Spinal cord (tissue), 10 donors: ENCODE measurements around the gene ABLIM3. TPM values are rescaled to one million over a fixed set of nuclear protein-coding genes. Genes with fewer than 3 reads are reported as not detected.
A peak's percentile ranks its signal among the peaks of the same experiment; 100 is the strongest.
"Not testable (repeated sequence)": the region's sequence is repeated elsewhere in the genome, so short reads cannot be mapped to it uniquely, and the experiment has no call there.

ENCODE experiments used
- DNase-seq, 6 donors: peaks; one replicate each; pipeline versions ENCODE4 v3.0.0 to v3.0.0-alpha.2; 2013 to 2015; ENCODE audit warnings: low spot score in 6 of 6, low read depth in 4 of 6
- H3K27ac ChIP-seq: one replicate; pipeline ENCODE4 v1.5.1; 2013; ENCODE audit warnings: low read depth, low read length, control low read depth
- H3K27me3 ChIP-seq: one replicate; pipeline ENCODE4 v1.6.1; 2013; ENCODE audit warnings: low read length; ENCODE audit not compliant: control insufficient read depth, insufficient read depth
- H3K36me3 ChIP-seq: one replicate; pipeline ENCODE4 v1.6.1; 2013; ENCODE audit warnings: low read length; ENCODE audit not compliant: control insufficient read depth, insufficient read depth
- H3K4me1 ChIP-seq: one replicate; pipeline ENCODE4 v1.6.1; 2013; ENCODE audit warnings: low read length; ENCODE audit not compliant: control insufficient read depth, insufficient read depth
- H3K4me3 ChIP-seq: one replicate; pipeline ENCODE4 v1.5.1; 2013; ENCODE audit warnings: low read depth, low read length, control low read depth
- H3K9me3 ChIP-seq: one replicate; pipeline ENCODE4 v1.6.1; 2013; ENCODE audit warnings: low read length; ENCODE audit not compliant: control insufficient read depth, insufficient read depth
- whole genome bisulfite sequencing: methylation state at CpG from one replicate; pipeline ENCODE4 v1.1.5; 2013; ENCODE audit warnings: missing lambda C conversion rate; ENCODE audit not compliant: insufficient coverage; 5-methylcytosine and 5-hydroxymethylcytosine counted together
- polyA plus RNA-seq, 2 donors: library from polyadenylated mRNA; unstranded; fragments of 120-200 nt; gene quantifications; one replicate each; pipeline ENCODE4 v1.2.1, GENCODE V29; 2013; ENCODE audit not compliant: insufficient read length in 2 of 2
- total RNA-seq, 2 donors: library from RNA; depleted of rRNA in 1 of 2; stranded (reverse); fragments of 120-200 nt in 1 of 2; fragments of >200 nt in 1 of 2; gene quantifications; one replicate each; pipeline versions ENCODE4 v1.2.3 to v1.2.4, GENCODE V29; 2013 to 2014
- donor health status: healthy.

Gene ABLIM3
- total and polyA plus RNA-seq, 4 donors: 32.6 to 94.7 (median 61.3) TPM

GRCh38 chr5:149271195-149271715, 130.0 kb downstream of the ABLIM3 start:
- Histone ChIP-seq H3K4me3 (peak overlapping the region; percentile 45), H3K27me3 (peaks cover 31% of the 10 kb centered on the region), H3K27ac (peak overlapping the region; percentile 25), H3K4me1 (peaks cover 37% of the 10 kb centered on the region), H3K36me3 (no peaks in the 10 kb centered on the region), H3K9me3 (peaks cover 6% of the 10 kb centered on the region)
- peak in 2 of 6 donors; percentile 16 to 49 for DNase-seq
- WGBS: 5% methylated on average over 36 of the region's 40 CpGs

DNA sequence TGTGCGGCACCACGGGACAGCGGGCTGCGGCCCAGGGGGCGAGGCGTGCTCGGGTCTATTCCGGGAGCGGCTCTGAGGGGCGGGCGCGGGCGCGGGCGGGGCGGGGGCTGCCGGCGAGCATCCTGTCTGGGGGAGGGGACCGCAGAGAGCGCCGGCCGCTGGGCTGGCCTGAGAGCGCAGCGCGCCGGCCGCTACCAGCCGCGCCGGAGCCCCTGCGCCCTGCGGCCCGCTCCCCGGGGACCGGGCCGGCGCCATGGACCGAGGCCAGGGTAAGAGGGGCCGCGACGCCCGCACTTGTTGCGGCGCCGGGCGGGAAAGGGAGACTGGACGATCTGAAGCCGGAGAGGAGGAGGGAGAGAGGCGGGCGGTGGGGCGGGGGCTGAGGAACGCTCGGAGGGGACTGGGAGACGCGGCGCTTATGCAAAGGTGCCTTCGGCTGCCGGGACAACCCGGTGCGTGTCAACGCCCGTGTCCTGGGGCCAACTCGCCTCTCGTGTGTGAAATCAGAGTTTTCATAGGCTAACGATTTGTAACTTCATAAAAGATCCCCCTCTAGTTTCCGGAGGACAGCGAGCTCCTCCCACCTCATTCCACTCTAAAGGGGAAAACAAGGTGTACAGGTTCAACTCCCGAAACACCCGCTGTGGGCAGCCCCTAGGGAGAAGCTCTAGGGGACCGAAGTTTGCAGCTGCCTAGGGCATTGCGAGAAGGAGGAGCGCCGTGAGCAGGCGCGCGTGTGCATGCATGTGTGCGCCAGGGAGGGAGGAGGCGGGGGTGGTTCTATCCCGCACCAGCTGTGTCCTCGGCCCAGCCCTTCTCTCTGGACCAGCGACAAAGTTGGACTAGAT, 130.6 kb downstream of the ABLIM3 start, which contains the start of gene AFAP1L1:
TSS of gene AFAP1L1 (plus strand) at position 144 of the 848 bp plus-strand sequence. CDS start at position 254, 110 bp downstream.
- peak in 2 of 6 donors; percentile 54 to 64 for DNase-seq
- peak within 1 kb of the TSS; percentile 25 for H3K27ac ChIP-seq
- no peaks in the 10 kb centered on the region for H3K36me3 ChIP-seq
- WGBS: under 1% methylated on average over 77 of the region's 81 CpGs
- H3K4me1 ChIP-seq: peaks cover 30% of the 10 kb centered on the region
- H3K9me3 ChIP-seq: peaks cover 6% of the 10 kb centered on the region
- peak within 1 kb of the TSS; percentile 60 for H3K4me3 ChIP-seq
- peaks cover 31% of the 10 kb centered on the region for H3K27me3 ChIP-seq

DNA sequence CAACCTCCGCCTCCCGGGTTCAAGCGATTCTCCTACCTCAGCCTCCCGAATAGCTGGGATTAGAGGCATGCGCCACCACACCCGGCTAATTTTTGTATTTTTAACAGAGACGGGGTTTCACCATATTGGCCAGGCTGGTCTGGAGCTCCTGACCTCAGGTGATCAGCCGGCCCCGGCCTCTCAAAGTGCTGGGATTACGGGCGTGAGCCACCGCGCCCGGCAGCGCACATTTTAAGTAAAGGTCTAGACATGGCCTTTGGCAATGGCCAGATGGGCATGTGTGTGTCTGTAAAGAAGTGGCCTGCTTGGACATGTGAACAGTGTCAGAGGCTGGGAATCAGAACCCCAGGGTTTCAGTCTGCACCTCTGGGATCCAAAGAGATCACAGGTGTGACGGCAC, 131.5 kb downstream of the ABLIM3 start:
- not testable (repeated sequence) for H3K9me3 ChIP-seq, H3K27ac ChIP-seq, H3K36me3 ChIP-seq, DNase-seq
- H3K4me3 ChIP-seq: peak overlapping the region; percentile 60
- 41% methylated on average over 15 of the region's 16 CpGs for WGBS
- H3K4me1 ChIP-seq: peaks cover 21% of the 10 kb centered on the region
- H3K27me3 ChIP-seq: peaks cover 31% of the 10 kb centered on the region

DNA sequence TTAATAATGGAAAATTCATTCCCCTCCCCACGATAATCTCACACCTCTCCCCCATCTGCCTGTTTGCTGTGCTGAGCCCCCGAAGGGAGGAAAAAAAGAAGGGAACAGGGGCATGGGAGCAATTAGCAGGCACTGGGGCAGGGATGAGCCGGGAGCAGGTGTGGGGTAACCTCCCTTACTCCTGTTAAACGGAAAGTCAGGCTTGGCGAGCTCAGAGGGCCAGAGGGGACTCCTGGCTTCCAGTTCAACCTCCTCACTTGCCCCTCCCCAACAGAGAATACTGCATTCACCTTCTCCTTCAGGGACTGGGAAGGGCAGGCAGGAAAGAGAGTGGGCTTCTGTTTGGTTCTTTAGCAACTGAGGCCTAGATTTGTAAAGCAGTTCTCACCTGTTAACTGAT, 131.9 kb downstream of the ABLIM3 start:
- Histone ChIP-seq H3K27ac (no peak overlapping the region), H3K36me3 (no peaks in the 10 kb centered on the region), H3K27me3 (peaks cover 31% of the 10 kb centered on the region), H3K4me3 (no peak overlapping the region), H3K4me1 (peaks cover 19% of the 10 kb centered on the region), H3K9me3 (peaks cover 6% of the 10 kb centered on the region)
- WGBS: 33% methylated on average over 2 of the region's 5 CpGs
- no peak for DNase-seq

- 75% methylated on average over 2 of the region's 3 CpGs for WGBS
- no peak for DNase-seq
- peaks cover 19% of the 10 kb centered on the region for H3K4me1 ChIP-seq
- H3K9me3 ChIP-seq: peaks cover 2% of the 10 kb centered on the region
- H3K27me3 ChIP-seq: peaks cover 31% of the 10 kb centered on the region
- H3K36me3 ChIP-seq: no peaks in the 10 kb centered on the region
- no peak overlapping the region for H3K4me3 ChIP-seq
- H3K27ac ChIP-seq: no peak overlapping the region
These were observed 132.7 kb downstream of the ABLIM3 start for GRCh38 chr5:149273950-149274349.

- H3K27me3 ChIP-seq: peaks cover 31% of the 10 kb centered on the region
- WGBS: 90% methylated on average over 1 of the region's 1 CpG
These were observed 133.6 kb downstream of the ABLIM3 start for GRCh38 chr5:149274939-149275338.

GRCh38 chr5:149277801-149278200, 136.5 kb downstream of the ABLIM3 start:
- Histone ChIP-seq H3K4me1 (peaks cover 6% of the 10 kb centered on the region), H3K27ac (no peak overlapping the region)
- WGBS: 93% methylated on average over 4 of the region's 4 CpGs

More at GRCh38 chr5:149274939-149275338, 133.6 kb downstream of the ABLIM3 start:
- H3K4me1 ChIP-seq: peaks cover 19% of the 10 kb centered on the region
- H3K27ac ChIP-seq: no peak overlapping the region
- no peaks in the 10 kb centered on the region for H3K9me3 ChIP-seq
- H3K36me3 ChIP-seq: no peaks in the 10 kb centered on the region
- H3K4me3 ChIP-seq: no peak overlapping the region
- DNase-seq: no peak

GRCh38 chr5:149278451-149279210, 137.3 kb downstream of the ABLIM3 start:
- Histone ChIP-seq H3K36me3 (no peaks in the 10 kb centered on the region), H3K27ac (no peak overlapping the region), H3K4me3 (no peak overlapping the region), H3K9me3 (no peaks in the 10 kb centered on the region), H3K4me1 (no peaks in the 10 kb centered on the region), H3K27me3 (peaks cover 11% of the 10 kb centered on the region)
- no peak for DNase-seq
- 78% methylated on average over 3 of the region's 5 CpGs for WGBS

More at GRCh38 chr5:149277801-149278200, 136.5 kb downstream of the ABLIM3 start:
- Histone ChIP-seq H3K27me3 (peaks cover 18% of the 10 kb centered on the region), H3K9me3 (no peaks in the 10 kb centered on the region), H3K36me3 (no peaks in the 10 kb centered on the region), H3K4me3 (no peak overlapping the region)
- DNase-seq: no peak

GRCh38 chr5:149279661-149280060, 138.4 kb downstream of the ABLIM3 start:
- Histone ChIP-seq H3K9me3 (no peaks in the 10 kb centered on the region), H3K4me1 (no peaks in the 10 kb centered on the region), H3K36me3 (no peaks in the 10 kb centered on the region), H3K4me3 (no peak overlapping the region), H3K27ac (no peak overlapping the region), H3K27me3 (peaks cover 3% of the 10 kb centered on the region)
- WGBS: 75% methylated on average over 1 of the region's 1 CpG
- no peak for DNase-seq
